ENCODE results near the gene SMIM45.

Gene SMIM45

DNA sequence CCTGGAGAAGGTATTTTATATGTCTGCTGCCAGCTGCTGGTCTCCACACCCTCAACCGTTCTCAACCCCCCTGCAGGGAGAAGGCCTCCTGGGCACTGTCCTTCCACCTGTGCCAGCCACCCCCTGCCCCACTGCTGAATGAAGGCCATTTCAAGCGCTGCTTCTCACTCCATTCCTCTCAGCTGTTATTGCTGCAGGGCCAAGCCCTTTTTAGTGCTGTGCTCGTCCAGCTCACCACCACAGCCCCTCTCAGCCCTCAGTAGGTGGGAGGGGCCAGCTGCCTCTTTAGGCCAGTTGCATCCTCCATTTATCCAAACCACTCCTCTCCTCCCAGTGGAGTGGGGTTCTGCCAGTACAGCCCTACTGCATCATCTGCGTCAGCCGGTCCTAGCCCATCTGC lies 44.9 kb downstream of the SMIM45 start:
- DNase-seq (ENCODE audit: low spot score) = no peak
- no peak overlapping the region for H3K27ac ChIP-seq
- H3K9me3 ChIP-seq = no peaks in the 10 kb centered on the region
- H3K36me3 ChIP-seq = no peaks in the 10 kb centered on the region
- no peak overlapping the region for H3K4me3 ChIP-seq
- peaks cover 0 to 10% of the 10 kb centered on the region in 2 donors for H3K4me1 ChIP-seq
- TF ChIP-seq, protein P1, sequence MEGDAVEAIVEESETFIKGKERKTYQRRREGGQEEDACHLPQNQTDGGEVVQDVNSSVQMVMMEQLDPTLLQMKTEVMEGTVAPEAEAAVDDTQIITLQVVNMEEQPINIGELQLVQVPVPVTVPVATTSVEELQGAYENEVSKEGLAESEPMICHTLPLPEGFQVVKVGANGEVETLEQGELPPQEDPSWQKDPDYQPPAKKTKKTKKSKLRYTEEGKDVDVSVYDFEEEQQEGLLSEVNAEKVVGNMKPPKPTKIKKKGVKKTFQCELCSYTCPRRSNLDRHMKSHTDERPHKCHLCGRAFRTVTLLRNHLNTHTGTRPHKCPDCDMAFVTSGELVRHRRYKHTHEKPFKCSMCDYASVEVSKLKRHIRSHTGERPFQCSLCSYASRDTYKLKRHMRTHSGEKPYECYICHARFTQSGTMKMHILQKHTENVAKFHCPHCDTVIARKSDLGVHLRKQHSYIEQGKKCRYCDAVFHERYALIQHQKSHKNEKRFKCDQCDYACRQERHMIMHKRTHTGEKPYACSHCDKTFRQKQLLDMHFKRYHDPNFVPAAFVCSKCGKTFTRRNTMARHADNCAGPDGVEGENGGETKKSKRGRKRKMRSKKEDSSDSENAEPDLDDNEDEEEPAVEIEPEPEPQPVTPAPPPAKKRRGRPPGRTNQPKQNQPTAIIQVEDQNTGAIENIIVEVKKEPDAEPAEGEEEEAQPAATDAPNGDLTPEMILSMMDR (IDR thresholded peaks at IDR 0.05) = no peak
- no peaks in the 10 kb centered on the region for H3K27me3 ChIP-seq

DNA sequence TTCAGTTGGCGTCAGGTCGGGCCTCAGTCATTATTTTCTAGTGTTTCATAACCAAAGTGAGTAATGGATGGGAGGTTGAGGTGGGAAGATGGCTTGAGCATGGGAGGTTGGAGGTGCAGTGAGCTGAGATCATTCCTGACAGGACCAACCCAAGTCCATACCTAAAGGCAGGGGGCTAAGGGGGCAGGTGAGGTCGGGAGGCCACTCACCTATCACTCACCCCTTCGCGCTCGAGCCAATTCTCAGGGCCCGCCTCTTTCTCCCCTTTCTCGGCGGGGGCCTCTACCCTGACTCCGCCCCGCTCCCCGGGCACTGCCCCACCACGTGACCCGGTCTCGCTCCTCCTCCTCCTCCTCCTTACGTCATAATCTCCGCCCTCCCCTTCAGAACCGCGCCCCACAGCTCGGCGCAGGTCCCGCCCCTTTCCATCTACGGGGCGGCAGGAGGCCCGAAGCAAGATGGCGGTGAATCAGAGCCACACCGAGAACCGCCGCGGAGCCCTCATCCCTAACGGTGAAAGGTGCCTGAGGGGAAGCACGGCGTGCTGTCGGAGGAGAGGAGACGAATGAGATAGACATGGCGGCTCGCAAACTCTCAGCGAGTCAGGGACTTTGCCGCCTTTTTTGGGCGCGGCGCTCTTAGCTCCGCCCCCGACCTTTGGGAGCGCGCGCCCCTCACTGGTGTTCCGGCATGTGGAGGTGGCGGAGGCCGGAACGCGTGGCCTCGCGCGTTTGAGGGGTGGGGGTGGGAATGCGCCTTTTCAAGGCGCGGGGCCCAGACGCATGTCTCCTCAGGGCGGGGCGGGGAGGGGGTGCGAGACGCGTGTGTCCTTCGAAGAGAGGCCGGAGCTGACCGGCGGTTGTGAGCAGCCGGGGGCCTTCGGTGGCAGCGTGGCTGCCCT lies 46.7 kb downstream of the SMIM45 start, which contains the start of gene WBP2NL:
Gene WBP2NL (plus strand): TSS at position 428 of the 901 bp plus-strand sequence. CDS start 31 bp downstream, at position 459.
- no peaks in the 10 kb centered on the region for H3K27me3 ChIP-seq
- TF ChIP-seq, protein P1 (IDR thresholded peaks at IDR 0.05) = no peak

DNA sequence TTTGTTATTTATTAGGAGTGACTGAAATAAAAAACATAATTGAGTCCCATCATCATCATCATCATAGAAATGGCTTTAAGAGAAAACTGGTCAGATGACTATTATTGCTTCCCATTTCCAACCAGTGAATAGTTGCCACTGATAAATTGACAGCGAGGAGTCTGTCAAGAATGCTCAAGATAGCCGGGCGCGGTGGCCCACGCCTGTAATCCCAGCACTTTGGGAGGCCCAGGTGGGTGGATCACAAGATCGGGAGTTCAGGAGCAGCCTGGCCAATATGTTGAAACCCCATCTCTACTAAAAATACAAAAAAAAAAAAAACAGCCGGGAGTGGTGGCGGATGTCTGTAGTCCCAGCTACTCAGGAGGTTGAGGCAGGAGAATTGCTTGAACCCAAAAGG lies 48.5 kb downstream of the SMIM45 start:
- Histone ChIP-seq H3K9me3 (no peaks in the 10 kb centered on the region), H3K27me3 (no peaks in the 10 kb centered on the region), H3K4me3 (no peak overlapping the region), H3K4me1 (peaks cover 0 to 10% of the 10 kb centered on the region in 2 donors), H3K27ac (no peak overlapping the region), H3K36me3 (no peaks in the 10 kb centered on the region)
- no peak for DNase-seq (ENCODE audit: low spot score)
- TF ChIP-seq, protein P1 (IDR thresholded peaks at IDR 0.05) = no peak

More for the DNA sequence above, 46.7 kb downstream of the SMIM45 start, which contains the start of gene WBP2NL:
- H3K9me3 ChIP-seq = no peaks in the 10 kb centered on the region
- peak within 1 kb of the TSS; percentile 34 to 52 for H3K4me3 ChIP-seq
- H3K36me3 ChIP-seq = no peaks in the 10 kb centered on the region
- H3K27ac ChIP-seq = no peak within 1 kb of the TSS
- H3K4me1 ChIP-seq = peaks cover 0 to 10% of the 10 kb centered on the region in 2 donors
- DNase-seq (ENCODE audit: low spot score) = peak; percentile 85

DNA sequence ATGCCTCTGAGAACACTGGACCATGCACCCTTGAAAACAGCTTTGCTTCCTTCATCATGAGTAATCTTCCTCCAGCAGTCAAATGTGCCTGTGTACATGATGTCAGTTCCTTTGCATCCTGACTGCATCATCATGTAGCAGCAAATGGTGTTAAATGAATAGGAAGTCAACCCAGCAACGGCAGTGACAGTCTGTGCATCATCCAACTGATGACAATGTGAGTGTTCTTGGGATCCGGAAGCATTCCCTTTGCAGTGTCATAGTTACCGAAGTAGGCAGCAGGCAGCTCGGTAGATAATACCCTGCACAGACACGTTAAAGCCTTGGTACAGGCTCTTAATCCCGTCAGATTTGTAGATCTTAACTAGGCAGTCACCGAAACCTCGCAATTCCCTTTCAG lies 49.2 kb downstream of the SMIM45 start:
- TF ChIP-seq, protein P1 (IDR thresholded peaks at IDR 0.05) = no peak
- peaks cover 0 to 10% of the 10 kb centered on the region in 2 donors for H3K4me1 ChIP-seq

DNA sequence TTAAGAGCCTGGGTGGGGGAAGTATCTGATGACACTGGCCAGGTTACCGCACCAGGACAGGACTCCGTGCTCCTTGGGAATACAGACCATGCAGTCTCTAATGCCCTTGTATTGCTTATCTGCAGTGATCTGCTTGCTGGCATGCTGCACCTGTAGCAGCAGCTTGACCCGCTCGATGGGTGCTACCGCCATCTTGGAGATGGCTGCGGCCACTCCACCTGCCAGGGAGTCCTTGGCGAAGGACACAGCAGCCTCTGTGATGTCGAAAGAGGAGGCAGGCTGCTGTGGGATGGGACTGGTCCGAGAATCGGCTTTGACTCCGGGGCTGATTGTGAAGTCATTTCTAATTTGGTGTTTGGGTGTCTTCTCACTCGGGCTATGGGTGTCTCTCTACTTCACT lies 49.8 kb downstream of the SMIM45 start:
- TF ChIP-seq, protein P1 (IDR thresholded peaks at IDR 0.05) = no peak
- no peak overlapping the region for H3K27ac ChIP-seq
- DNase-seq (ENCODE audit: low spot score) = no peak
- no peaks in the 10 kb centered on the region for H3K9me3 ChIP-seq
- H3K4me3 ChIP-seq = no peak overlapping the region
- no peaks in the 10 kb centered on the region for H3K27me3 ChIP-seq
- H3K4me1 ChIP-seq = peaks cover 0 to 10% of the 10 kb centered on the region in 2 donors
- no peaks in the 10 kb centered on the region for H3K36me3 ChIP-seq

More for the DNA sequence above, 49.2 kb downstream of the SMIM45 start:
- Histone ChIP-seq H3K27me3 (no peaks in the 10 kb centered on the region), H3K4me3 (no peak overlapping the region), H3K9me3 (no peaks in the 10 kb centered on the region), H3K36me3 (no peaks in the 10 kb centered on the region), H3K27ac (no peak overlapping the region)
- DNase-seq (ENCODE audit: low spot score) = no peak
